HL-60 (cell line): ENCODE measurements around the gene SLC22A16.
"Not testable (repeated sequence)": the region's sequence is repeated elsewhere in the genome, so short reads cannot be mapped to it uniquely, and the experiment has no call there.

Source experiments
- DNase-seq, 2 experiments: peaks; one replicate each; pipeline ENCODE4 v3.0.0-alpha.2; 2010 to 2020; ENCODE audit warnings: low read depth in 1 of 2, low spot score in 1 of 2
- H3K27ac ChIP-seq: fragments of 250-450 bp; sonication (Bioruptor Pico); replicated peaks from 2 replicates; pipeline ENCODE4 v1.5.1; 2020; ENCODE audit warnings: mild to moderate bottlenecking, moderate library complexity
- H3K27me3 ChIP-seq: fragments of 250-450 bp; sonication (Bioruptor Pico); 2 replicates; pipeline ENCODE4 v1.5.1; 2021; ENCODE audit warnings: mild to moderate bottlenecking, moderate library complexity; ENCODE audit not compliant: insufficient read depth, poor library complexity, severe bottlenecking
- H3K4me3 ChIP-seq: replicated peaks from 2 replicates; pipeline ENCODE4 v1.5.1; 2011; ENCODE audit warnings: mild to moderate bottlenecking, control low read depth, low read length; ENCODE audit not compliant: insufficient read depth
- CTCF ChIP-seq: IDR thresholded peaks from one replicate; pipeline ENCODE4 v1.5.1; 2011; ENCODE audit warnings: low read length, control low read depth, inconsistent platforms; ENCODE audit not compliant: insufficient read depth
- GABPA ChIP-seq: IDR thresholded peaks from 2 replicates; pipeline ENCODE4 v1.6.1; 2012; ENCODE audit warnings: low read depth
- POLR2AphosphoS5 ChIP-seq: IDR thresholded peaks from 2 replicates; pipeline ENCODE4 v1.6.1; 2012; ENCODE audit warnings: low read depth
- REST ChIP-seq: IDR thresholded peaks from 2 replicates; pipeline ENCODE4 v1.6.1; 2012; ENCODE audit warnings: low read depth; ENCODE audit not compliant: insufficient replicate concordance
- SPI1 ChIP-seq: IDR thresholded peaks from 2 replicates; pipeline ENCODE4 v1.6.1; 2012; ENCODE audit warnings: low read depth, mild to moderate bottlenecking, borderline replicate concordance

SLC22A16 gene

GRCh38 chr6:110514818-110515217 is 38.4 kb upstream of the SLC22A16 start:
- peak; percentile 95 for TF ChIP-seq SPI1
- TF ChIP-seq REST = no peak
- no peak for TF ChIP-seq POLR2AphosphoS5
- DNase-seq = peak in 1 of 2 experiments; percentile 51

GRCh38 chr6:110512991-110513390 is 36.6 kb upstream of the SLC22A16 start:
- TF ChIP-seq CTCF (no peak), GABPA (no peak), POLR2AphosphoS5 (no peak), REST (no peak), SPI1 (no peak)
- Histone ChIP-seq H3K4me3 (no peak overlapping the region), H3K27me3 (no peaks in the 10 kb centered on the region), H3K27ac (no peak overlapping the region)
- no peak for DNase-seq

More at GRCh38 chr6:110514818-110515217, 38.4 kb upstream of the SLC22A16 start:
- no peak overlapping the region for H3K27ac ChIP-seq
- H3K27me3 ChIP-seq = no peaks in the 10 kb centered on the region
- no peak overlapping the region for H3K4me3 ChIP-seq

GRCh38 chr6:110512549-110512948 is 36.1 kb upstream of the SLC22A16 start:
- not testable (repeated sequence) for H3K4me3 ChIP-seq, DNase-seq, H3K27ac ChIP-seq, H3K27me3 ChIP-seq

- DNase-seq = no peak
- TF ChIP-seq REST = no peak
- no peak for TF ChIP-seq CTCF
- TF ChIP-seq GABPA = no peak
- TF ChIP-seq POLR2AphosphoS5 = no peak
- no peak for TF ChIP-seq SPI1
- Histone ChIP-seq H3K27me3 (no peaks in the 10 kb centered on the region), H3K27ac (no peak overlapping the region), H3K4me3 (no peak overlapping the region)
Measured at GRCh38 chr6:110511401-110511800, 35.0 kb upstream of the SLC22A16 start.
